Endothelial cell of umbilical vein (primary cell): ENCODE data around the gene DUSP14.

Experiments used
- EZH2 ChIP-seq: IDR thresholded peaks from 2 replicates; pipeline ENCODE4 v1.6.1; 2012; ENCODE audit warnings: borderline replicate concordance, low read depth, mild to moderate bottlenecking, moderate library complexity, low read length, inconsistent platforms; ENCODE audit not compliant: severe bottlenecking
- GATA2 ChIP-seq: IDR thresholded peaks from 2 replicates; pipeline ENCODE4 v1.7.0; 2011; ENCODE audit warnings: low read depth, mild to moderate bottlenecking, moderate library complexity, mixed read lengths, low read length; ENCODE audit not compliant: insufficient read length, insufficient read depth
- JUN ChIP-seq: IDR thresholded peaks from 2 replicates; pipeline ENCODE4 v1.6.1; 2011; ENCODE audit warnings: borderline replicate concordance, low read depth; ENCODE audit not compliant: insufficient read length, insufficient read depth
- POLR2A ChIP-seq: IDR thresholded peaks from 2 replicates; pipeline ENCODE4 v1.6.1; 2012; ENCODE audit warnings: low read depth, mild to moderate bottlenecking, control low read depth, low read length
- POLR2AphosphoS5 ChIP-seq: IDR thresholded peaks from 2 replicates; pipeline ENCODE4 v1.6.1; 2012; ENCODE audit warnings: low read depth, mild to moderate bottlenecking, control low read depth, low read length, moderate library complexity; ENCODE audit not compliant: insufficient read depth
- TF ChIP-seq, protein P1 (sequence below): IDR thresholded peaks from 2 replicates; pipeline ENCODE4 v1.6.1; 2011; ENCODE audit not compliant: insufficient read depth, insufficient read length
- TF ChIP-seq, protein P2 (sequence below), 2 donors: IDR thresholded peaks; 1 replicate in 1 of 2; 2 replicates in 1 of 2; pipeline ENCODE4 v1.5.1; 2011; ENCODE audit warnings: low read length in 2 of 2, mild to moderate bottlenecking in 2 of 2, moderate library complexity in 2 of 2, control low read depth in 1 of 2, inconsistent platforms in 1 of 2, low read depth in 1 of 2; ENCODE audit not compliant: insufficient read depth in 1 of 2; ENCODE audit errors: extremely low read depth in 1 of 2

DNA sequence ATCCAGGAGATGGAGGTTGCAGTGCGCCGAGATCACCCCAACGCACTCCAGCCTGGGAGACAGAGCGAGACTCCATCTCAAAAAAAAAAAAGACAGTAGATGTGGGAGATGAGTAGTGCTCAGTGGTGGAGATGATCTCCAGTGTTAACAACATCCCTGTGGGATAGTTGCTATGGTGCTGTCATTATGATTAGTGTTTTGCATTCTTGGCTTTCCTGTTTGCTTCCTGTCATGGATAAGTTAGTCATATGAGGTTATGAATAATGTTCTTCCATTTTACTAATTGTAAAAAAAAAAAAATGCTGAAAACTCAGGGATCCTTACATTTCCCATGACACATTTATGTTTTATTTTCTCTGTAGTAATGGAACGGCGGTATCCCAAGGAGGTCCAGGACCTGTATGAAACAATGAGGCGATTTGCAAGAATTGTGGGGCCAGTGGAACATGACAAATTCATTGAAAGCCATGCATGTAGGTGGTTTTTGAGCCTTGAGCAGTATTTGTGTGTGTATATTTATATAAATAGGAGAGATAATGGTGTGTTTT is 24.5 kb upstream of the DUSP14 start:
- TF ChIP-seq, protein P1, sequence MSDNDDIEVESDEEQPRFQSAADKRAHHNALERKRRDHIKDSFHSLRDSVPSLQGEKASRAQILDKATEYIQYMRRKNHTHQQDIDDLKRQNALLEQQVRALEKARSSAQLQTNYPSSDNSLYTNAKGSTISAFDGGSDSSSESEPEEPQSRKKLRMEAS = no peak
- TF ChIP-seq, protein P2, sequence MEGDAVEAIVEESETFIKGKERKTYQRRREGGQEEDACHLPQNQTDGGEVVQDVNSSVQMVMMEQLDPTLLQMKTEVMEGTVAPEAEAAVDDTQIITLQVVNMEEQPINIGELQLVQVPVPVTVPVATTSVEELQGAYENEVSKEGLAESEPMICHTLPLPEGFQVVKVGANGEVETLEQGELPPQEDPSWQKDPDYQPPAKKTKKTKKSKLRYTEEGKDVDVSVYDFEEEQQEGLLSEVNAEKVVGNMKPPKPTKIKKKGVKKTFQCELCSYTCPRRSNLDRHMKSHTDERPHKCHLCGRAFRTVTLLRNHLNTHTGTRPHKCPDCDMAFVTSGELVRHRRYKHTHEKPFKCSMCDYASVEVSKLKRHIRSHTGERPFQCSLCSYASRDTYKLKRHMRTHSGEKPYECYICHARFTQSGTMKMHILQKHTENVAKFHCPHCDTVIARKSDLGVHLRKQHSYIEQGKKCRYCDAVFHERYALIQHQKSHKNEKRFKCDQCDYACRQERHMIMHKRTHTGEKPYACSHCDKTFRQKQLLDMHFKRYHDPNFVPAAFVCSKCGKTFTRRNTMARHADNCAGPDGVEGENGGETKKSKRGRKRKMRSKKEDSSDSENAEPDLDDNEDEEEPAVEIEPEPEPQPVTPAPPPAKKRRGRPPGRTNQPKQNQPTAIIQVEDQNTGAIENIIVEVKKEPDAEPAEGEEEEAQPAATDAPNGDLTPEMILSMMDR (IDR thresholded peaks at IDR 0.05; ENCODE audit: extremely low read depth in 1 of 2, insufficient read depth in 1 of 2, low read depth in 1 of 2, low read length in 2 of 2) = no peak
- TF ChIP-seq POLR2A = no peak
- peak; percentile 47 for TF ChIP-seq POLR2AphosphoS5
- TF ChIP-seq JUN = peak; percentile 90
- TF ChIP-seq GATA2 = peak; percentile 45
- TF ChIP-seq EZH2 = no peak
